Breast epithelium (tissue), 4 donors: ENCODE results near the gene SRGAP3. TPM values are rescaled to one million over a fixed set of nuclear protein-coding genes. Genes with fewer than 3 reads are reported as not detected.

Experiments
- DNase-seq, 2 donors: peaks; one replicate each; pipeline ENCODE4 v3.0.0-alpha.2; 2019; ENCODE audit warnings: low spot score in 2 of 2
- H3K27ac ChIP-seq, 2 donors: fragments of 200-600 bp; sonication (generic) in 1 of 2; one replicate each; pipeline ENCODE4 v1.5.1; 2016 to 2019; ENCODE audit warnings: mild to moderate bottlenecking in 1 of 2
- H3K27me3 ChIP-seq, 2 donors: fragments of 200-600 bp; sonication (generic) in 1 of 2; one replicate each; pipeline versions ENCODE4 v1.5.1 to v1.6.0; 2017 to 2019; ENCODE audit warnings: control low read depth in 1 of 2, mild to moderate bottlenecking in 1 of 2
- H3K36me3 ChIP-seq: fragments of 200-600 bp; one replicate; pipeline ENCODE4 v1.5.1; 2019
- H3K4me1 ChIP-seq, 2 donors: fragments of 200-600 bp; sonication (generic); one replicate each; pipeline ENCODE4 v1.5.1; 2016 to 2019; ENCODE audit warnings: control low read depth in 1 of 2
- H3K4me3 ChIP-seq, 3 donors: fragments of 200-600 bp; sonication (generic); 1 replicate in 2 of 3; 2 replicates in 1 of 3; pipeline ENCODE4 v1.5.1; 2016 to 2019; ENCODE audit warnings: mild to moderate bottlenecking in 3 of 3, moderate library complexity in 2 of 3
- H3K9me3 ChIP-seq, 2 donors: fragments of 200-600 bp; sonication (generic) in 1 of 2; one replicate each; pipeline ENCODE4 v1.5.1; 2016 to 2019; ENCODE audit warnings: control low read depth in 1 of 2
- POLR2A ChIP-seq: fragments of 450-650 bp; IDR thresholded peaks from one replicate; pipeline ENCODE4 v1.6.1; 2016; ENCODE audit warnings: antibody characterized with exemption, mild to moderate bottlenecking, moderate library complexity
- POLR2AphosphoS5 ChIP-seq, 3 donors: sonication (generic); formaldehyde crosslinking; IDR thresholded peaks; one replicate each; pipeline ENCODE4 v1.6.1; 2017; ENCODE audit warnings: antibody characterized with exemption in 3 of 3
- intact Hi-C: fragments of 100-400 bp; cut with DNase I; formaldehyde crosslinking; loops from one replicate; pipeline ENCODE4 v1.15.1; 2023; ENCODE audit warnings: low total_unique reads
- total RNA-seq, 3 donors: library from RNA; depleted of rRNA; stranded (reverse); fragments of >200 nt; gene quantifications; one replicate each; pipeline ENCODE4 v1.1.0, GENCODE V29; 2016
- TF ChIP-seq, protein P1 (sequence below), 3 donors: fragments of 450-650 bp; IDR thresholded peaks; one replicate each; pipeline ENCODE4 v1.5.1; 2016 to 2017; ENCODE audit warnings: antibody characterized with exemption in 3 of 3, mild to moderate bottlenecking in 3 of 3, moderate library complexity in 3 of 3

SRGAP3 gene
- total RNA-seq, 3 donors from 2014 or later: 13.6 to 21.5 (median 19.0) TPM

DNA sequence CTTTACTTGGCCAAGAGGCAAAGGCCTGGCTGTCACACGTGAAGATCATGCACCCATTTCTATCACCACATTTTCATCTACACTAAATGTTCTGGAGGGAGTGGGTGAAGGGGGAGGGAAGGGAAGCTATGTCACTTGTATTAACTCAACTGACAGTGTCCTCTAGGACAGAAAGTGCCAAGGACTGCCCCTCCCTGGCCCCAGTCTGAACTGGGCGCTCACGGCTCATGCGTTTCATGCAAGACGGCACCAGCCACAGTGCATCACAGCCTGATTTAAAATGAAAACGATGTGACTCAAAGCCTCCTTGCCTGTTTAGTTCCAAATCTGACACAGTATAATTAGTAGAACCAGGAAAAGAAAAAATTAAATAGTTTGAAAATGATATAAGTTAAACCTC lies 265.4 kb downstream of the SRGAP3 start:
- Histone ChIP-seq H3K9me3 (peaks cover 0 to 6% of the 10 kb centered on the region in 2 donors), H3K4me1 (no peaks in the 10 kb centered on the region), H3K27ac (no peak overlapping the region), H3K36me3 (no peaks in the 10 kb centered on the region), H3K4me3 (no peak overlapping the region), H3K27me3 (no peaks in the 10 kb centered on the region)
- DNase-seq: no peak
- TF ChIP-seq POLR2AphosphoS5 (IDR thresholded peaks at IDR 0.05) (no peak), POLR2A (no peak)
- TF ChIP-seq, protein P1, sequence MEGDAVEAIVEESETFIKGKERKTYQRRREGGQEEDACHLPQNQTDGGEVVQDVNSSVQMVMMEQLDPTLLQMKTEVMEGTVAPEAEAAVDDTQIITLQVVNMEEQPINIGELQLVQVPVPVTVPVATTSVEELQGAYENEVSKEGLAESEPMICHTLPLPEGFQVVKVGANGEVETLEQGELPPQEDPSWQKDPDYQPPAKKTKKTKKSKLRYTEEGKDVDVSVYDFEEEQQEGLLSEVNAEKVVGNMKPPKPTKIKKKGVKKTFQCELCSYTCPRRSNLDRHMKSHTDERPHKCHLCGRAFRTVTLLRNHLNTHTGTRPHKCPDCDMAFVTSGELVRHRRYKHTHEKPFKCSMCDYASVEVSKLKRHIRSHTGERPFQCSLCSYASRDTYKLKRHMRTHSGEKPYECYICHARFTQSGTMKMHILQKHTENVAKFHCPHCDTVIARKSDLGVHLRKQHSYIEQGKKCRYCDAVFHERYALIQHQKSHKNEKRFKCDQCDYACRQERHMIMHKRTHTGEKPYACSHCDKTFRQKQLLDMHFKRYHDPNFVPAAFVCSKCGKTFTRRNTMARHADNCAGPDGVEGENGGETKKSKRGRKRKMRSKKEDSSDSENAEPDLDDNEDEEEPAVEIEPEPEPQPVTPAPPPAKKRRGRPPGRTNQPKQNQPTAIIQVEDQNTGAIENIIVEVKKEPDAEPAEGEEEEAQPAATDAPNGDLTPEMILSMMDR (IDR thresholded peaks at IDR 0.05): no peak
- intact Hi-C loops: loop anchor here (10.0 kb wide), 1 partner anchor 321 kb away; no protein-coding TSS in a partner anchor

DNA sequence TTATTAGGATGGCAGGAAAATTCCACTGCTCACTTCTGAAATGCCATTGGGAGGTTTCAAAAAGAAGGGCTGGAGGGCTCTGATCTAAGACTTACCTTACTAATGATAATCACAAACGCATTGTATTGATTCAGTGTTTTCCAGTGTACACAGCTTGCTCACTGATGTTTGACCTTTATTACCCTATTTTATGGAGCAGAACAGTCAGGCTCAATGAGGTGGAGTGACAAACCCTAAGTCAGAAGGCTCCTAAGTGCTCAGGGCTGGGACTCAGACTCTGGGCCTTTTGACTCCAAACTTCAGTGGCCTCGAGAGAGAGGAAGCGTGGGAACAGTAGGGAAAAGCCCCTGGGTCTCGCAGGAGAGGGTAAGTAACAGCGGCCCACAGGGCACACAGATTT lies 265.9 kb downstream of the SRGAP3 start:
- H3K4me1 ChIP-seq: no peaks in the 10 kb centered on the region
- H3K36me3 ChIP-seq: no peaks in the 10 kb centered on the region
- no peaks in the 10 kb centered on the region for H3K27me3 ChIP-seq
- no peak overlapping the region for H3K27ac ChIP-seq
- intact Hi-C loops: loop anchor here (10.0 kb wide), 1 partner anchor 321 kb away; no protein-coding TSS in a partner anchor
- no peak overlapping the region for H3K4me3 ChIP-seq
- DNase-seq: no peak
- TF ChIP-seq POLR2A: no peak
- TF ChIP-seq, protein P1 (IDR thresholded peaks at IDR 0.05): no peak
- no peak for TF ChIP-seq POLR2AphosphoS5 (IDR thresholded peaks at IDR 0.05)
- peaks cover 0 to 10% of the 10 kb centered on the region in 2 donors for H3K9me3 ChIP-seq

DNA sequence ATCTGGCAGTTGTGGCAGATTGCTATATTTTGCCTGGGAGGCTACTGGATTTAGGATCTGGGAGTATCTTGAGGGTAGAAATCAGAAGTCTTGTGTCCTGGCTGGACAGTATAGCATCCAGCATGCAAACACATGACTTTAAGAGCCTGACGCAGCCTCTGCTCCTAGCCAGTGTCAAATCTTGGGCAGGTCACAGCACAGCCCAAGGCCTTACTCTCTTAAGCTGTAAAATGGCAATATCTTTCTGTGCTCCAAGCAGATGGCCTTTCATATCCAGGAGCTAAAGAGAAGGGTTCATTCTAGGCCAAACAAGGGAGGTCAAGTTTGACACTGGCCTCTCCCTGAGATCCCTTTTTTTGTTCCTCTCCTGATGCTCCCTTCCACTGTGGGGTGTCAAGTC lies 266.4 kb downstream of the SRGAP3 start:
- no peaks in the 10 kb centered on the region for H3K36me3 ChIP-seq
- H3K4me1 ChIP-seq: no peaks in the 10 kb centered on the region
- intact Hi-C loops: loop anchor here (10.0 kb wide), 1 partner anchor 322 kb away; no protein-coding TSS in a partner anchor
- TF ChIP-seq POLR2A: no peak
- peaks cover 0 to 10% of the 10 kb centered on the region in 2 donors for H3K9me3 ChIP-seq
- DNase-seq: no peak
- H3K4me3 ChIP-seq: no peak overlapping the region
- no peaks in the 10 kb centered on the region for H3K27me3 ChIP-seq
- H3K27ac ChIP-seq: no peak overlapping the region

DNA sequence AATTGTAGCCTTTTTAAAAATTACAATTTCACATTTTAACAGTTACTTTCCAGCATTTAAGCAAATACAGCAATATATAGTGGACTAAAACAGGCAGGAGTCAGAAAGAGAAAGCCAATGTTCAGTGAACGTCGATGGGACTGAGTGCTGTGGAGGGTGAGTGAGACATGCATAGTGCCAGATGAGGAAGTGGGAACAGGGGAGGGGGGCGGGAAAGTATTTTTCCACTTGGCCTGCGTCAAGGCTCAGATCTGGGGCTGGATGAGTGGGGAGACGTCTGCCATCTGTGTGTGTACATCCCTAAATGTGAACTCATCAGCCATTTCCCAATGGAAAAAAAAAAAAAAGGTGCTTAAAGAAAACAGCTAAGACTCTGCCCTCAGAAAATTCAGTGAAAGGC lies 266.9 kb downstream of the SRGAP3 start:
- no peak overlapping the region for H3K27ac ChIP-seq
- DNase-seq: no peak
- TF ChIP-seq POLR2A (no peak), POLR2AphosphoS5 (IDR thresholded peaks at IDR 0.05) (no peak)
- TF ChIP-seq, protein P1 (IDR thresholded peaks at IDR 0.05): no peak
- no peaks in the 10 kb centered on the region for H3K27me3 ChIP-seq
- H3K4me1 ChIP-seq: no peaks in the 10 kb centered on the region
- intact Hi-C loops: loop anchor here (10.0 kb wide), 1 partner anchor 322 kb away; no protein-coding TSS in a partner anchor
- peaks cover 0 to 10% of the 10 kb centered on the region in 2 donors for H3K9me3 ChIP-seq
- H3K4me3 ChIP-seq: no peak overlapping the region
- H3K36me3 ChIP-seq: no peaks in the 10 kb centered on the region

DNA sequence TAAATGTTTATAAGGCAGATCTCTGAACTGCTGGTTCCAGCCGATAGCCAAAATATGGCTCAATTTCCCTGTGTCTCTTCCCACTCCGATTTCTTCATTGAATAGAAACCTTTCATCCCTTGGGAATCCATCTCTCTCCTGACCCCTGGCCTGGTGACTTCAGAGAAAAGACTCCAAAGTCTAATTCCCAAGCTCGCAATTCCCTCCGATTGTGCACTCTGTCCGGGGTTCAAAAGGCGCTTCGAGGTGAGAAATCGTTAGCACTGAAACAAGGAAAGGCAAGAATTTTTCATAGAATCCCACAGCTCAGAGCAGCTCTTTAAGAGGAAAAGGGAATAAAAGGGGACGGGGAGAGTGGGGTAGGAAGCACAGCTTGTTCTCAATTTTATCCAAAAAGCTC lies 267.7 kb downstream of the SRGAP3 start:
- Histone ChIP-seq H3K36me3 (no peaks in the 10 kb centered on the region), H3K27me3 (no peaks in the 10 kb centered on the region), H3K9me3 (peaks cover 0 to 10% of the 10 kb centered on the region in 2 donors), H3K4me3 (no peak overlapping the region), H3K27ac (peak overlapping the region in 1 of 2 donors; percentile 66), H3K4me1 (no peaks in the 10 kb centered on the region)
- no peak for DNase-seq
- TF ChIP-seq, protein P1 (IDR thresholded peaks at IDR 0.05): no peak
- TF ChIP-seq POLR2A: no peak
- no peak for TF ChIP-seq POLR2AphosphoS5 (IDR thresholded peaks at IDR 0.05)
- intact Hi-C loops: loop anchor here (10.0 kb wide), 1 partner anchor 323 kb away; no protein-coding TSS in a partner anchor
